HuH-7.5 (cell line): Measurements from ENCODE around the gene DZIP3.
"Not testable (repeated sequence)": the region's sequence is repeated elsewhere in the genome, so short reads cannot be mapped to it uniquely, and the experiment has no call there.

ENCODE experiments used
- DNase-seq: peaks from one replicate; pipeline ENCODE4 v3.0.0; 2011; ENCODE audit warnings: low spot score

DZIP3 gene

DNA sequence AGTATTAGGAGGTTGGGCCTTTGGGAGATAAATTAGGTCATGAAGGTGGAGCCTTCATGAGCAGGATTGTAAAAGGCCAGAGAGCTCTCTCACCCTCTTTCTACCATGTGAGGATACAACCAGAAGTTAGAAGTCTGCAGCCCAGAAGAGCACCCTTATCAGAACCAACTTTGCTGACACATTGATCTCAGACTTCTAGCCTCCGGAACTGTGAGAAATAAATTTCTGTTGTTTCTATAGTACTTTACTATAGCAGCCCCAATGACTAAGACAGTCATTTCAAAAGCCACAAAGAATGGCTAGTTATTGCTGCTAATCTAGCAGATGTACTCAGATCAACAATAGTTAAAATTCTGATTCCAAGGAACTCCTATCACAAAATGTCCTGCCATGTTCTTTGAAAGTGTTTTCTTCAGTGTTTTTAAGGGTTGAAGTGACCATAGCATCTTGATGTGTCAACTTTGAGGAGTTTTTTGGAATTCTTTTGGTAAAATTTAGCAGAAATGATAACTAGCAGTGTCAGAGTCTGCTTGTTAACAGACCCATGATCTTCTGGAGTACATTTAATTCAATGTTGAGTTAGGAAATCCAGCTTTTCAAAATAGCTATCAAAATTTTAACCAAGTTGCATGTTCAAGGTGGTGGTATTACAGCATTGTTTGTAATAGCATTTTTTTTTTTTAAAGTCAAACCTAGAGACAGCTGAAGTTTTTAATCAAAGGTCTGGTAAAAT lies 10.3 kb downstream of the DZIP3 start:
- DNase-seq: no peak

DNA sequence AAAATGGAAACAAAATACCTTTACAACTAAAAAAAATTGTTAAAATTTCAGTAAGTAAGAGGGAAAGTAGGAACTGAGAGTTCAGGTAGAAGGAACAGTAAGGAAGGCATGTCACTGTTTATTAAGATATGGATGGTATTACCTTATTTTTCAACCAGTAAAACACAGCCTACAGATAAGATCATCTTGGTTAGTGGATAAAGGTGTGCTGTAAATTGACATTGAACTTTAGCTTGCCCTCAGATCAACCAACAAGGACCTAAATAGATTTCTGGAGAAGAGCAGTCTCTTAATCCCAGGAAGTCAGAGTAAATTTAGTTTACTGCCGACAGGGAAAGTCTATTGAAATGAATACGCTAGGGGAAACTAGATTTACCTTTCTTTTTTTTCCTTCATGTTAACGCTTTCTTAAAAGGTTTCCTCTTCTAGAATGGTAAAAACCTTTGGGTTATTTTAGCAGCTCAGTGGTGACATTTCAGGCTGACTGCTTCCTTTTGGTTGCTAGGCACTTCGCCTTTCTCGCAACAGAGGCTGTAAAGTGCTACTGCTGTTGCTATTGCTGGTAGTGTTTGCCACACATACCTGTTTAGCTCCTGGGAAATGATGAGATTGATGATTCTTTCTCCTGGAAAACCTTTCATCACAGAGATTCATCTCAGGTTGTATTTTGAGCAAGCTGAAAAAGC lies 12.9 kb downstream of the DZIP3 start:
- no peak for DNase-seq

DNA sequence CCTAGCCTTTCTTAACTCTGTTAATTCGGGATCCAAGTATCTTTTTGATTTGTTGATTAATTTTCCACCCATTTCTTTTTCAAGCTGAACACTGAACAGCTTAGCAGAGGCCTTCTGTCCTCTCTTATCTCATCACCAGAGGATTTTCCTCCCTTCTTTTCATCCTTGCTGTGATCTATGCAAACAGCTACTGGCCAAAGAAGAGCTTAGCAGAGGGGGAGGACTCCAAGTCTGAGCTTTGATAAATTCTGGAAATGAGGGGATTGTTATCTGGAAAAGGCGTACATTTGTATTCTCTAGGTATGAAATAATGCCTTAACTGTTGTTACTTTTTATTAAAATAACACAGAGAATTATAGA lies 13.4 kb downstream of the DZIP3 start:
- no peak for DNase-seq

DNA sequence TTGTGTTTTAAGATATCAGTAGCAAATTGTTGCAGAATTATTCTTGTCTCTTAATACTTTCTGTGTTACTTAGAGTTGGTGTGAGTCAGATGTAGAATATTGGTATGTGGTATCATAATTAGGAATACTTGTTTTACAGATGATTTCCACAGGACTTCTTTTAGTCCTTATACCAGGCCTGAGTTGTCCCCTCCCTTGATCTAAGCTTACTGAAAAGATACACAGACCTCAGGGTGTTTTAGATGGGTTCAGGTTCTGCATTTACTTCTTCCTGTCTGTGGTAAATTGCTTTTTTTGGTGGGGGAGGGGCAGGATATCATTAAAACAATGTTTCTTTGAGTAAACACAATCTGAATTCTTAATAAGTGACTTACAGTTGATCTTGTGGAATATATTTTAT lies 14.2 kb downstream of the DZIP3 start:
- DNase-seq: no peak

DNA sequence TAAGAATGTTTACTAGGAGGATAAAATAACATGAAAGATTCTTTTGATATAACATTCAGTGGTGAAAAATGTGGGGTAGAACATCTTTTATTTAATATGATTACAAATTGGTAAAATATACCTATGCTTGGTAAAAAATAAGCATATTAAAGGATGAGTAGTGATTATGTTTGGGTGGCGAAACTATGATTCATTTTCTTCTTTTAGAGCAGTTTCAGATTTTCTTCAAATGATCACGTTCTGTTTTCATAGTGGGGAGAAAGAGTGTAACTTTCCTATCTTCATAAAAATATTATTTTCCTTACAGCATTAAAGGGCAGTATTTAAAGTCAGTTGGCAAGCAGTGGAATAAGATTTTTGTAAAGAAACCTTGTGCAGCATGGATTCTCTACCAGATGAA lies 15.5 kb downstream of the DZIP3 start:
- no peak for DNase-seq

DNA sequence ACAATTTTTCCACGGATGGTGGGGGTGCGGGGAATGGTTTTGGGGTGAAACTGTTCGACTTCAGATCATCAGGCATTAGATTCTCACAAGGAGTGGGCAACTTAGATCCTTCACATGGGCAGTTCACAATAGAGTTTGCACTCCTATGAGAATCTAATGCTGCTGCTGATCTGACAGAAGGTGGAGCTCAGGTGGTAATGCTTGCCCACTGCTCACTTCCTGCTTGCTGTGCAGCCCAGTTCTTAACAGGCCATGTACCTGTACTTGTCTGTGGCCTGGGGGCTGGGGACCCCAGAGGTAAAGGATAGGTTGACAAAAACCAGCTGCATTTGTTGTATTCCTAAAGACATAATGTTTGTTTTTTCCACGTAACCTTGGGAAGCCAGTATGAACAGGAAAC lies 16.0 kb downstream of the DZIP3 start:
- DNase-seq: no peak

DNA sequence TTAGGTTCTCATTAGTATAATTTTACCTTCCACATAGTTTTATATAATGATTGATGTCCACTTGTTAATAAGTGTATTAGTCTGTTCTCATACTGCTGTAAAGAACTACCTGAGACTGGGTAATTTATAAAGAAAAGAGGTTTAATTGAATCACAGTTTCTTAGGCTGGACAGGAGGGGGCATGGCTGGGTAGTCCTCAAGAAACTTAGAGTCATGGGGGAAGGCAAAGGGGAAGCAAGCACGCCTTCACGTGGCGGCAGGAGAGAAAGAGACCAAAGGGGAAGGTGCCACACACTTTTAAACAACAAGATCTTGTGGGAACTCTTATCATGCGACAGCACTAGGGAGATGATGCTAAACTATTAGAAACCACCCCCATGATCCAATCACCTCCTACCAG lies 19.2 kb downstream of the DZIP3 start:
- DNase-seq: no peak

DNA sequence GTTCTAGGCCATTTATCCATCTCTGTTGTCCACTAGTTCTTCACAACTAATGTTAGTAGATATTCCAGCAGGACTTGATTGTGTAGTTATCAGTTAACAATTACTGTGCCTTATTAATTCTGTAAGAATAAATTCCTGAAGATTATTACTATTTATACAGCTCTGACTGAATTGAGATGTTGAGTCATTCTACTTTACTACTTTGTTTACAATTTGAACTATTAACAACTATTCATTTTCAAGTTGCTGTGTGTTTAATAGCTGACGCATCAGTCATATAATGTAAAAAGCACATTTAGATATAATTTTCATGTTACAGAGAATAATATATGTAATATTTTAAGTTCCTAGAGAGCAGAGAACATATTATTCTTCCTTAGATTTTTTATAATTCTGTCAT lies 21.1 kb downstream of the DZIP3 start:
- no peak for DNase-seq

DNA sequence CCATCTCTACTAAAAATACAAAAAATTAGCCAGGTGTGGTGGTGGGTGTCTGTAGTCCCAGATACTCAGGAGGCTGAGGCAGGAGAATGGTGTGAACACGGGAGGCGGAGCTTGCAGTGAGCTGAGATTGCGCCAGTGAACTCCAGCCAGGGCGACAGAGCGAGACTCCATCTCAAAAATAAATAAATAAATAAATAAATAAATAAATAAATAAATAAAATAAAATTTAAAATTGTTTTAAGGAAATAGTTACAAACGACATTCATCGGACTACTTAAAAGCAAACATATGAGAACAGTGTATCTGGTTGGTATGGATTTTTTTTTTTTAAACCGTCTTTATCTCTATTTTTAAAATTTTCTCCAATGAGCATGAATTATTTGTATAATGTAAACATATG lies 26.6 kb downstream of the DZIP3 start:
- not testable (repeated sequence) for DNase-seq

DNA sequence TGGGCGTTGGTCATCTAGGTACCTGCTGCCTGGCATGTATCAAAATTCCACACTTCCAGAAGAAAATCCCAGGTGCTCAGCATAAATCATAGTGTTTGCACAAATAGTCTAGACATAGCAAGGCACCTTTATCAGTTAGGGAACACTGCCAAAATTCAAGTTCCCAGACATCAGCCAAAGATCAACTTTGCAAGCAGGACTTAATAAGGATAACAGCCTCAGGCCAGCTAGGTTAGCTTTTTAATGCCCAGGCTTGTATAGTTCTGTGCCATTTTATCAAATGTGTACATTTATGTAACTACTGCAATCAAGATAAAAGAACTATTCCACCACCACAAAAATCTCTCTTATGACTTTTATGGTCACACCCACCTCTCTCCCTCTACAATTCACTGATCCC lies 30.7 kb downstream of the DZIP3 start:
- DNase-seq: no peak

DNA sequence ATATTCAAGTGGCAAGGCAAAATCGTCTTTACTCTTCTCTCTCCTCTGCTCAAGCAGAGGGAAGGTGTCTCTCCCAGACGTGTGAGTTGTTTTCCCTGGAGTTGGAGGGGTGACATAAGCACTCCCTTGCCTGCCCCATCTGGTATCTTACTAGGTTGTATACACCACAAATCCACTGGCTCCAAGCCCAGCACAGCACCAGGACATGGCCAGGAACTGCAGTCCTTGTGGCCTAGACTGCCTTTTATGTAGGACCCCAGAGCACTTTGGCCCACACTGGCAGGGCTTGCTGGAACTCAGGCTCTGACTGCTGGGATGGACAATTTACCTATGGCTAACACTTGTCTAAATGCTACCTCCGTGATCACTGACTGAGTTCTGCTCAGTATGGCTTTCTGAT lies 34.0 kb downstream of the DZIP3 start:
- DNase-seq: no peak

DNA sequence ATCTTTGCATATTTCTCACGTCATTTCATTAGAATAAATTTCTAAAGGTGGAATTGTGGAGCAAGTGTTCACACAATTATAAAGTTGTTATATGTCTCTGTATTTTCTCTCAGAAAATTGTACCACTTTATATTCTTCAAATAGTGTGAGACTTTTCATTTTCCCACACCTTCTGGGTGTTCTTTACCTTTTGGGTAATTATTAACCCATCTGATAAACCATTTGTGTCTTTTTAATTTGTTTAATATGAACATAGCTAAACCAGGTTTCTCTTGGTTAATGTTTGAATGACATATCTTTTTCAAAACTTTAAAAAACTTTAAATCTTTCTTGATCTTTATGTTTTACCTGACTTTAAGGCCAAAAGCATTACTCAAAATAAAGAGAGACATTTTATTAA lies 40.5 kb downstream of the DZIP3 start:
- DNase-seq: no peak

DNA sequence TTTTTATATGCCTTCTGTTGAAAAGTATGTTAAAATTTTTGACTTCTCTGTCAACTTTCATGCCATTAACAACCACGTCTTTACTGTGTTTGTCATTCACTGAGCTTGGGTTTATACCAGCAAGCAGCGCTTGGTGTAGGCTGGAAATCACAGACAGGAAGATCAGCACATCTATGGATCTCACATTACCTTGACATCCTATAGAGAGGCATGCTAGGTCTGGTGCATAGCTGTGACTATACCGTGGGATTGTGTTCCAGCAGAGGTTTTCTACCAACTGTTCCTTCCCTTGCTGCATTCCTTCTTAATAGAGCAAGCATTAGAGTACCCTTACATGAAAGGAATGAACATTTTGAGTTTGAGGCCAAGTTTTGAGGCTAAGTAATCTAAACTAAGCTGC lies 53.0 kb downstream of the DZIP3 start:
- no peak for DNase-seq

DNA sequence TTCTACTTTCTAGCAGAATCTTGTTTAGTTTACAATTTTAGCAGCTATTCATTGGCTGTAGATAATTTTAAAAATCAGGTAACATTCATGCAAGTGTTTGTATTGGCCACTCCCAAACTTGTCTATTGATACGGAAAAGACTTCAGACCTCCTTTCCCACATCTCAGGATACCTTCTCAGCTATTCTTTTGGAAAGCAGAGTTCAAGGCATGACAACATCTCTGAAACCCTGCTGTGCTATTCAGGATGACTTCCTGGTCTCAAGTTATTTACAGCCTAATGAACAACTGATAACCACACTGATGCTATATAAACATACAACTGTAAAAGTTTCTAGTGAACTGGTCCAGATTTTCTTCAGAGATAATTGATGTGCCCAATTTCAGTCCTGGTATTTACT lies 55.8 kb downstream of the DZIP3 start:
- no peak for DNase-seq

DNA sequence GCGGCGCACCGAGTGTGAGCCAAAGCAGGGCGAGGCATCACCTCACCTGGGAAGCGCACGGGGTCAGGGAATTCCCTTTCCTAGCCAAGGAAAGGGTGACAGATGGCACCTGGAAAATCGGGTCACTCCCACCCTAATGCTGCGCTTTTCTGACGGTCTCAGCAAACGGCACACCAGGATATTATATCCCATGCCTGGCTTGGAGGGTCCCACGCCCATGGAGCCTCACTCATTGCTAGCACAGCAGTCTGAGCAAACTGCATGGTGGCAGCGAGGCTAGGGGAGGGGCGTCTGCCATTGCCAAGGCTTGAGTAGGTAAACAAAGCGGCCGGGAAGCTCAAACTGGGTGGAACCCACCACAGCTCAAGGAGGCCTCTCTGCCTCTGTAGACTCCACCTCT lies 66.1 kb downstream of the DZIP3 start:
- DNase-seq: not testable (repeated sequence)

DNA sequence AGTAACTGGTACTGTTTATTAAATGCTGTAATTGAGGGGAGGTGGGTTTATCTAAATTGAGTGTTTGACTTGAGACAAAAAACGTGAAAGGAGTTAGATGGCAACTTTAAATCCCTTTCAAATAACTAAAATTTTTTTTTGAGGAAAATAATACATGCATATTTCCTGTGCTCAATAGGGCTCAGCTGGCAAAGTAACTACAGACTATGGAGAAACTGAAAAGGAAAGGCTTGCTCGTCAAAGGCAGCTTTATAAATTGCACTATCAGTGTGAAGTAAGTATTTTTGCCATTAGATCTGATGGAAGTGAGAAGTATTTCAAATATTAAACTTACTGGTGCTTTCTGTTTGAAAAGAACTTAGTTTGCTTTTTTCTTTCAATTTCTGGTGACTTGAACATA lies 72.2 kb downstream of the DZIP3 start:
- no peak for DNase-seq

DNA sequence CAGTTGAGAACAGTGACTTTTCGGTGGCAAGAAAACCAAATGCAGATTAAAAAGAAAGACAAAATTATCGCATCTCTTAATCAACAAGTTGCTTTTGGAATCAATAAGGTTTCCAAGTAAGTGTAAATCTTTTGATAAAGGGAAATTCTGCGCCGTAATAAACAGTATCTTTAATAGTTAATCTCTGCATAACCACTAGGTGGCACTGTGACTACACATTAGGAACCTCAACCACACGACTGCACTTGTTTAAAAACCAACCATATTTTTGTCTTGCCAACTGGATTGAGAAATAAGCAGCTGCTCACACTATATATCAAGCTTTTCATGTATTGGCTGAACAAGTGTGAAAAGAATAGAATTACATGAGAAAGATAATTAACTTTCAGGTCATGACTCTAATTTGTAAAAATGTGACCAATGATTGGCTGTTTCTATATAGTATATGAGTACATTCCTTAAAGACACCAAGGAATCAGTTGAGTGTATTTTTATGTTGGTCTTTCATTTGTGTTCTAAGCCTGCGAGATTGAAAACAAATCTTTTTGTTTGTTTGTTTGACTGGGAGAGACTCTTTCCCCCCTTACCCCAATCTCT lies 72.7 kb downstream of the DZIP3 start:
- DNase-seq: peak; percentile 9

DNA sequence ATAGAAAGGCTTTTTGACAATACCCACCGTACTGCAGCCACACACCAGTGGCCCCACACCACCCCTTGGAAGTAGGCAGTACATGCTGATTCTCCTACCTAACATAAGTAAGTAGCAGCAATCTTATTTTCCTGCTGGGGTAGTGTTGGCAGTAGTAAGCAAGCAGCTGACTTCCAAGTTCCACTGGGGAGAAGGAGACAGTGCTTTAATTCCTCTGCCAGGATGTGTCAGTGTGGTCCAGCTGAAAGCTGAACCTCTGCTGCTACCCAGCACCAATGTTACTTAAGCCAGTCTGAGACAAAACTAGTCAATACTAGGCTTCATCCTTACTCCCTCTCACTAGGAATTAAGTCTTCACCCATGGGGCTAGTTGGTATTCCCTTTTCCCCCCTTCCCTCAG lies 74.7 kb downstream of the DZIP3 start:
- no peak for DNase-seq

DNA sequence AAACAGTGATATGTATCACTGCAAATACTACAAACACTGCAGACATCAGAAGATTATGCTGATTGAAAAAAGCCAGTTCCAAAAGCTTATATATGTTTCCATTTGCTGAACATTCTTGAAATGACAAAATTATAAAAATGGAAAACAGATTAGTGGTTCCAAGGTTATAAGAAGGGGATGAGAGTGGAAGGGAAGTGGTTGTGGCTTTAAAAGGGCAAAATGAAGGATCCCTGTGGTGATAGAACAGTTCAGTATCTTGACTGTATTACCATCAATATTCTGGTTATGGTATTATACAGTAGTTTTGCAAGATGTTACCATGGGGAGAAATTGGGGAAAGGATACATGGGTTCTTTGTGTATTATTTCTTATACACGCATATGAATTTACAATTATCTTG lies 77.8 kb downstream of the DZIP3 start:
- no peak for DNase-seq

DNA sequence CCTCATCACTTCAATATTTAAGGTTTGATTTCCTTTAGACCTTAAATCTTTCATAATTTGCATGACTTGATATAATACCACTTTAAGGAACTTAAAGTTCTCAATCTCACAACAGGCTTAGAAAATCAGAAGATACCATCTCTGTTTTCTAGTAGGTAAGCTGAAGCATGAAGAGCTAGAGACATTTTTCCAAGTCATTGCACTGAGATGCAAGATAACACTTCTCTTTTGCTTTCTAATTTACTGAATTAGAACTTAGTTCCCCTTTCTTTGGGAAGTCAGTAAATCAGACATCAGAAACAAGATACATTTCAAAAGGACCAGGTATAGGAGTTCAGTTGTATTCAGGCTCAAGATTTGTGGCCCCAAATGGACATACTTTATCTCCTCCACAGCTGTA lies 79.7 kb downstream of the DZIP3 start:
- no peak for DNase-seq

DNA sequence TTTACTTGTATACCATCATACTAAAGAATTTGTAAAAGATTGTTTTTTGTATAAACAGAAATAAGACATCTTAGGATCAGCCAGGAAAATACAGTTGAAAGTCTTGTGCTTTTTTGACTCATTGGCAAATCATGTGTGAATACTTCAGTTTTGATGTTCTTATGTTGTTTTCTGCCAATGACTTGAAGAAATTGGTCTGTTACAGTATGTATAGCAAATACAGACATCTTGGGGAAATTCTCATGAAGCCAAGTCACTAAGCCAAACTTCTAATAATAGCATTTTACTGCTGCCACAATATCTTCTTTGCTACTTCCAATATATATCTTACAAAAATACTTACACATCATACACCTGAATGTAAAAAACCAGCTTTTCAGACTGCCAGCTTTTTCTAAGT lies 83.2 kb downstream of the DZIP3 start:
- DNase-seq: no peak

DNA sequence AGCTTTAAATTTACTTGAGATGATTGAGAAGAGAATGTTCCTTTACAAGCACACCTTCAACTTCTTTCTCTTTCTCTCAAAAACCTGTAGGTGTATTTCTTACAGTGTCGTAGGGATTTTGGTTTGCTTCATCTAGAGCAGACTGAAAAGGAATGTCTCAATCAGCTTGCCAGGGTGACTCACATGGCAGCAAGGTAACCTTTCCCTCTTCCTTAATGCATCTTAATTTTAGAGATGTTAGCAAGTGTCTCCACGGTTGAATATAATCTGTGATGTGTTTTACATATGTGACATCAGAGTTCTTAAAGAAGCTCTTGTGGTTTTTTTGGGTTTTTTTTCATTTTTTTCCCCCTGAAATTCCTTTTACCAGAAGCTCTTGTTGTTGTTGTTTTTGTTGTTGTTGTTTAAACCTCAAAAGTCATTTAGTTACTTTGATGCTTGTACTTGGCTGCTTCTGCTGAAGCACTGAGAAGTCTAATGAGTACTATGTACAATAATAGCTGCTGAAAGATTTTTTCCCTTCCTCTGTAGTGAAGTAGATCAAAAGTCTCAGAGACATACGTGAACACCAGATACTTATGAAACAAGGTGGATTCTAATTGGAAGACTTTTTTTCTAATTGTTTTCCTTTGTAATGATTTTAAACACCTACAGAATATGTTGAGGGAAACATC lies 84.6 kb downstream of the DZIP3 start:
- DNase-seq: no peak

DNA sequence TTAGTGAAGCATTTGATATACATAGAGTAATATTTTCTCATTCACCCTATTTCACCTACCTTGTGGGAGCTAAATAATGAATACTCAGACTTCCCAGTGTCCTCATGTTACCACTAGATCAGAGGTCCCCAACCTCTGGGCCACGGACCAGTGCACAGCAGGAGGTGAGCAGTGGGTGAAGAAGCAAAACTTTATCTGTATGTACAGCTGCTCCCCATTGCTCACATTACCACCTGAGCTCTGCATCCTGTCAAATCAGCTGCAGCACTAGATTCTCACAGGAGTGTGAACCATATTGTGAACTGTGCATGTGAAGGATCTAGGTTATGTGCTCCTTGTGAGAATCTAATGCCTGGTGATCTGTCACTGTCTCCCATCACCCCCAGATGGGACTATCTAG lies 88.3 kb downstream of the DZIP3 start:
- no peak for DNase-seq
